HepG2 (cell line): ENCODE data around the gene TASOR2. TPM values are rescaled to one million over a fixed set of nuclear protein-coding genes. Genes with fewer than 3 reads are reported as not detected.

ENCODE experiments used
- ATAC-seq: fragments of 200-7000 bp; cut with Tn5 transposase; 3 replicates; pipeline ENCODE4 v1.9.1; 2020; ENCODE audit warnings: mild to moderate bottlenecking, moderate library complexity
- BruUV-seq: library from RNA; stranded (reverse); fragments of 400-500 nt; replicated peaks from 2 replicates; lab custom pipeline; 2021; lab: Mats Ljungman, UMichigan
- CTCF ChIA-PET: fragments of 300-600 bp; formaldehyde crosslinking; extraction: SDS; loops from one replicate; lab custom pipeline; 2021; ENCODE audit warnings: low total read pairs, inconsistent platforms, low intra/inter-chr PET ratio; lab: Yijun Ruan, JAX
- POLR2A ChIA-PET: fragments of 350-600 bp; sonication (Branson Sonifier 250); formaldehyde crosslinking; loops from one replicate; lab custom pipeline; 2020; ENCODE audit warnings: antibody characterized with exemption, inconsistent platforms; lab: Yijun Ruan, JAX
- DNase-seq: peaks from one replicate; pipeline ENCODE4 v3.0.0-alpha.2; 2015; ENCODE audit warnings: low spot score
- FAIRE-seq: peaks from 3 replicates; lab custom pipeline; 2011; peaks lifted over from hg19 to GRCh38; lab: Jason Lieb, UNC
- H2AFZ ChIP-seq: one replicate; pipeline ENCODE4 v1.6.1; 2011; ENCODE audit warnings: low read length, inconsistent platforms
- H3K27ac ChIP-seq: fragments of 300-600 bp; 3 replicates; pipeline ENCODE4 v1.8.0; 2011; ENCODE audit warnings: mixed run types, mild to moderate bottlenecking, mixed read lengths, low read length, inconsistent platforms; ENCODE audit not compliant: insufficient read depth; ENCODE audit errors: extremely low read length
- H3K27me3 ChIP-seq, 2 experiments: fragments of 200-600 bp in 1 of 2; 2 replicates in 1 of 2; 3 replicates in 1 of 2; pipeline versions ENCODE4 v1.6.0 to v1.8.0; 2011; ENCODE audit warnings: low read length in 2 of 2, mild to moderate bottlenecking in 2 of 2, moderate library complexity in 2 of 2, inconsistent platforms in 1 of 2; ENCODE audit not compliant: insufficient read depth in 2 of 2, control insufficient read depth in 1 of 2
- H3K36me3 ChIP-seq, 2 experiments: fragments of 200-600 bp in 1 of 2; replicated peaks in 1 of 2; 2 replicates in 1 of 2; 3 replicates in 1 of 2; pipeline versions ENCODE4 v1.5.1 to v1.8.0; 2011; ENCODE audit warnings: low read length in 2 of 2, inconsistent platforms in 1 of 2; ENCODE audit not compliant: insufficient read depth in 2 of 2, control insufficient read depth in 1 of 2
- H3K4me1 ChIP-seq: 2 replicates; pipeline ENCODE4 v1.5.1; 2012; ENCODE audit warnings: low read length, inconsistent platforms; ENCODE audit not compliant: insufficient read depth
- H3K4me2 ChIP-seq: 2 replicates; pipeline ENCODE4 v1.6.0; 2011; ENCODE audit warnings: low read depth, low read length, inconsistent platforms
- H3K4me3 ChIP-seq, 3 experiments: fragments of 200-600 bp in 1 of 3; sonication (generic), shearing (Covaris generic) in 1 of 3; replicated peaks in 1 of 3; 2 replicates each; pipeline ENCODE4 v1.5.1; 2011 to 2016; ENCODE audit warnings: low read length in 3 of 3, inconsistent platforms in 2 of 3, low read depth in 2 of 3, mild to moderate bottlenecking in 2 of 3, control low read depth in 1 of 3, mixed read lengths in 1 of 3; ENCODE audit not compliant: insufficient read depth in 1 of 3
- H3K79me2 ChIP-seq: one replicate; pipeline ENCODE4 v1.6.1; 2011; ENCODE audit warnings: low read length, inconsistent platforms; ENCODE audit not compliant: insufficient read depth
- H3K9ac ChIP-seq: 2 replicates; pipeline ENCODE4 v1.6.0; 2011; ENCODE audit warnings: mild to moderate bottlenecking, low read depth, low read length, inconsistent platforms; ENCODE audit not compliant: insufficient read depth
- H3K9me3 ChIP-seq: 2 replicates; pipeline ENCODE4 v1.5.1; 2012; ENCODE audit warnings: mild to moderate bottlenecking, low read length
- H4K20me1 ChIP-seq: 2 replicates; pipeline ENCODE4 v1.6.0; 2011; ENCODE audit warnings: inconsistent platforms, mild to moderate bottlenecking, low read length, moderate library complexity; ENCODE audit not compliant: insufficient read depth
- CHD2 ChIP-seq: IDR thresholded peaks from 2 replicates; pipeline ENCODE4 v1.6.1; 2011; ENCODE audit warnings: low read depth, low read length, improper control_type of control experiment
- CHD4 ChIP-seq: fragments of 200-600 bp; sonication (generic); IDR thresholded peaks from 2 replicates; pipeline ENCODE4 v1.7.0; 2017; ENCODE audit warnings: mild to moderate bottlenecking, low read length, borderline replicate concordance
- FOXC1 ChIP-seq: sonication (generic); formaldehyde crosslinking; IDR thresholded peaks from 2 replicates; pipeline ENCODE4 v1.8.0; 2022; ENCODE audit warnings: mild to moderate bottlenecking, missing genetic modification reagents, borderline replicate concordance
- KDM6A ChIP-seq: IDR thresholded peaks from 2 replicates; pipeline ENCODE4 v1.6.1; 2016; ENCODE audit warnings: low read depth
- SRSF9 ChIP-seq: fragments of 200-400 bp; formaldehyde crosslinking; IDR thresholded peaks from 2 replicates; pipeline ENCODE4 v1.6.1; 2018; ENCODE audit warnings: borderline replicate concordance, mild to moderate bottlenecking, low read depth, low read length; ENCODE audit not compliant: insufficient read depth, poor library complexity, severe bottlenecking
- SRY ChIP-seq: sonication (generic); formaldehyde crosslinking; IDR thresholded peaks from 2 replicates; pipeline ENCODE4 v1.8.0; 2022; ENCODE audit warnings: mild to moderate bottlenecking, missing genetic modification reagents
- TP53 ChIP-seq: sonication (generic); formaldehyde crosslinking; conservative IDR thresholded peaks from 2 replicates; pipeline ENCODE4 v1.4.0; 2020; ENCODE audit warnings: missing genetic modification reagents
- ZNF101 ChIP-seq: sonication (generic); formaldehyde crosslinking; IDR thresholded peaks from 2 replicates; pipeline ENCODE4 v1.4.0; 2020; ENCODE audit warnings: mild to moderate bottlenecking, low read depth, missing genetic modification reagents, borderline replicate concordance
- ZNF430 ChIP-seq: sonication (generic); formaldehyde crosslinking; IDR thresholded peaks from 2 replicates; pipeline ENCODE4 v1.9.0; 2021; ENCODE audit warnings: mild to moderate bottlenecking, missing genetic modification reagents
- WGBS: methylation state at CpG from one replicate; pipeline ENCODE4 v1.1.6; 2017; ENCODE audit warnings: low lambda C conversion rate; 5-methylcytosine and 5-hydroxymethylcytosine counted together
- in situ Hi-C: cut with HindIII; loops from 2 replicates; pipeline ENCODE4 v1.10.0; 2017; ENCODE audit warnings: low pct_unique_long_range_greater_than_20kb; ENCODE audit not compliant: extremely low pct_ligation_motif_present
- intact Hi-C: fragments of 100-400 bp; cut with micrococcal nuclease; formaldehyde crosslinking; loops from one replicate; pipeline ENCODE4 v1.10.0; 2022; ENCODE audit not compliant: unreplicated experiment
- polyA plus RNA-seq, 8 experiments: library from polyadenylated mRNA; depleted of rRNA in 3 of 8; stranded (reverse) in 7 of 8; unstranded in 1 of 8; fragments of >200 nt; fragmentation: Illumina TruSeq in 4 of 8; extraction: Trizol in 4 of 8; gene quantifications; 2 replicates each; pipeline versions ENCODE4 v1.2.1 to v1.2.3, GENCODE V29; 2011 to 2016; ENCODE audit warnings: low read depth in 4 of 8, missing spikeins in 1 of 8, mixed read lengths in 1 of 8; ENCODE audit not compliant: insufficient read depth in 1 of 8
- total RNA-seq, 5 experiments: library from RNA; depleted of rRNA; stranded (reverse); fragments of >200 nt; fragmentation: Illumina TruSeq; extraction: Trizol; gene quantifications; 2 replicates each; pipeline ENCODE4 v1.2.3, GENCODE V29; 2016; ENCODE audit warnings: low read depth in 1 of 5
- TF ChIP-seq, protein P1 (sequence below): sonication (generic); formaldehyde crosslinking; IDR thresholded peaks from 2 replicates; pipeline ENCODE4 v1.8.1; 2023; ENCODE audit warnings: missing genetic modification reagents, mild to moderate bottlenecking, borderline replicate concordance
- TF ChIP-seq, protein P2 (sequence below): IDR thresholded peaks from 2 replicates; pipeline ENCODE4 v1.6.1; 2016; ENCODE audit warnings: control low read depth
- TF ChIP-seq, protein P3 (sequence below): sonication (generic); formaldehyde crosslinking; IDR thresholded peaks from 2 replicates; pipeline ENCODE4 v1.5.0; 2020; ENCODE audit warnings: mild to moderate bottlenecking, missing genetic modification reagents

TASOR2 gene
- total and polyA plus RNA-seq, 2 of the 13 experiments (the other 11 are each of a cell fraction or from before 2014, with no cell fraction given): 24.2 to 55.3 TPM

DNA sequence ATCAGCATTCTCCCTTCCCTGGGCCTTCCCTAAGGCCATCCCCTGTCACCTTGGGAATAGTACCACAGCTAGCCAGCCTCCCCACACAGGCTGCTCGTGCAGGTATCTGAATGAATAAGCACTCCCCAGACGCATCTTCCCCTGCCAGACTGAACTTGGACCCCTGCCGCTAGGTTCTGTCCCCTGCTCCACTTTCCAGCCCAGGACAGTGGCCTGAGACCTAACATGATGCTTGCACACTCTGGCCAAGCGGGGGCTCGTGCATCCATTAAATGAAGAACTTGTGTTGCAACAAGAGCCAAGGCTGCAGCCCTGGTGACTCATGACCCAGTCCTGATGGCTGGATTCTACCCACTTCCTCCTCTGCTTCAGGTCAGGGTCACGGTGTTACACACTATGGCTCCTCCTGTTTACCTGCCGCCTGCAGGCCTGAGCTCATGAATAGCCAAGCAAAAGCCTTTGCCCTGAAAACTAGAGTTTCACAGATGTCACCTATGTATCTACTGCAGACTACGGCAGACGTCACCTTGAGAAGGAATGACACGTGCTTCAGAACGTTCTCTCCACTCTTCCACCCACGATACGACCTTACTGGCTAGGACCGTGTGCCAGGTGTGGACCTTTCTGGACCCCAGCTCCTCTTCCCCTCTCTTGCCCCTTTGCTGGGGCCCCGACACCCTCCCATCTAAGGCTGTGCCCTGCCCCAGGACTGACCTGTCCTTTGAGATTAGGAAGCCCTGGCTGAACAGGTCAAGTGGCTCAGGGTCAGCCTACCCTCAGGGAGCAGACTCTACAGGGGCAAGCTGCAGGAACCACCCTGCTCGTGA is 24.7 kb upstream of the TASOR2 start:
- Histone ChIP-seq H3K4me3 (peak overlapping the region; percentile 48 to 72 (median 58); a peak in 5 of 6 replicates), H3K4me2 (peak overlapping the region; percentile 88)
- in situ Hi-C loops: no loop called here
- TF ChIP-seq SRY (CRISPR knock-in tag) (no peak), CHD4 (peak; percentile 65; the same call in 1 of the 2 replicates), ZNF101 (CRISPR knock-in tag) (no peak), KDM6A (CRISPR knock-in tag) (no peak; the same call in 1 of the 2 replicates), TP53 (no peak), SRSF9 (no peak), ZNF430 (CRISPR knock-in tag) (no peak; the same call in 1 of the 2 replicates), CHD2 (no peak), FOXC1 (no peak; the same call in 1 of the 2 replicates)
- TF ChIP-seq, protein P1, sequence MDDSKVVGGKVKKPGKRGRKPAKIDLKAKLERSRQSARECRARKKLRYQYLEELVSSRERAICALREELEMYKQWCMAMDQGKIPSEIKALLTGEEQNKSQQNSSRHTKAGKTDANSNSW (CRISPR knock-in tag): no peak
- TF ChIP-seq, protein P2, sequence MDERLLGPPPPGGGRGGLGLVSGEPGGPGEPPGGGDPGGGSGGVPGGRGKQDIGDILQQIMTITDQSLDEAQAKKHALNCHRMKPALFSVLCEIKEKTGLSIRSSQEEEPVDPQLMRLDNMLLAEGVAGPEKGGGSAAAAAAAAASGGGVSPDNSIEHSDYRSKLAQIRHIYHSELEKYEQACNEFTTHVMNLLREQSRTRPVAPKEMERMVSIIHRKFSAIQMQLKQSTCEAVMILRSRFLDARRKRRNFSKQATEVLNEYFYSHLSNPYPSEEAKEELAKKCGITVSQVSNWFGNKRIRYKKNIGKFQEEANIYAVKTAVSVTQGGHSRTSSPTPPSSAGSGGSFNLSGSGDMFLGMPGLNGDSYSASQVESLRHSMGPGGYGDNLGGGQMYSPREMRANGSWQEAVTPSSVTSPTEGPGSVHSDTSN (CRISPR knock-in tag): no peak
- TF ChIP-seq, protein P3, sequence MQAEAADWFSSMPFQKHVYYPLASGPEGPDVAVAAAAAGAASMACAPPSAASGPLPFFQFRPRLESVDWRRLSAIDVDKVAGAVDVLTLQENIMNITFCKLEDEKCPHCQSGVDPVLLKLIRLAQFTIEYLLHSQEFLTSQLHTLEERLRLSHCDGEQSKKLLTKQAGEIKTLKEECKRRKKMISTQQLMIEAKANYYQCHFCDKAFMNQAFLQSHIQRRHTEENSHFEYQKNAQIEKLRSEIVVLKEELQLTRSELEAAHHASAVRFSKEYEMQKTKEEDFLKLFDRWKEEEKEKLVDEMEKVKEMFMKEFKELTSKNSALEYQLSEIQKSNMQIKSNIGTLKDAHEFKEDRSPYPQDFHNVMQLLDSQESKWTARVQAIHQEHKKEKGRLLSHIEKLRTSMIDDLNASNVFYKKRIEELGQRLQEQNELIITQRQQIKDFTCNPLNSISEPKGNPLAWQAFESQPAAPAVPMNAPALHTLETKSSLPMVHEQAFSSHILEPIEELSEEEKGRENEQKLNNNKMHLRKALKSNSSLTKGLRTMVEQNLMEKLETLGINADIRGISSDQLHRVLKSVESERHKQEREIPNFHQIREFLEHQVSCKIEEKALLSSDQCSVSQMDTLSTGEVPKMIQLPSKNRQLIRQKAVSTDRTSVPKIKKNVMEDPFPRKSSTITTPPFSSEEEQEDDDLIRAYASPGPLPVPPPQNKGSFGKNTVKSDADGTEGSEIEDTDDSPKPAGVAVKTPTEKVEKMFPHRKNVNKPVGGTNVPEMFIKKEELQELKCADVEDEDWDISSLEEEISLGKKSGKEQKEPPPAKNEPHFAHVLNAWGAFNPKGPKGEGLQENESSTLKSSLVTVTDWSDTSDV (CRISPR knock-in tag): no peak

More for the DNA sequence above, 24.7 kb upstream of the TASOR2 start:
- FAIRE-seq (peak; percentile 97), ATAC-seq (peak; percentile 86), DNase-seq (peak; percentile 96)
- no peak overlapping the region for H2AFZ ChIP-seq
- no peaks in the 10 kb centered on the region for H4K20me1 ChIP-seq
- peak overlapping the region; percentile 83 for H3K27ac ChIP-seq
- intact Hi-C loops: loop anchor here (2.0 kb wide), 1 partner anchor 25 kb away; the partner anchor contains the start of gene TASOR2
- no peaks in the 10 kb centered on the region for H3K27me3 ChIP-seq
- no peaks in the 10 kb centered on the region for H3K9me3 ChIP-seq
- WGBS: under 1% methylated on average over 16 of the region's 16 CpGs
- no peaks in the 10 kb centered on the region for H3K36me3 ChIP-seq
- peaks cover 64% of the 10 kb centered on the region for H3K4me1 ChIP-seq
- peaks cover 4% of the 10 kb centered on the region for H3K79me2 ChIP-seq
- H3K9ac ChIP-seq: peak overlapping the region; percentile 70
- ChIA-PET POLR2A (interaction anchor here (0.9 to 2.3 kb wide), 15 partner anchors 8 to 230 kb away, joined by 3 to 15 read pairs (median 4); partner anchors contain the start of genes ANKRD16, FBH1, GDI2 and TASOR2), CTCF (interaction anchor here (1.4 to 1.5 kb wide), 2 partner anchors 30 to 217 kb away, joined by 3 to 5 read pairs; no protein-coding TSS in a partner anchor)
- BruUV-seq: no TSS peak
